ENCODE measurements around the gene SYT14.

The SYT14 gene

DNA sequence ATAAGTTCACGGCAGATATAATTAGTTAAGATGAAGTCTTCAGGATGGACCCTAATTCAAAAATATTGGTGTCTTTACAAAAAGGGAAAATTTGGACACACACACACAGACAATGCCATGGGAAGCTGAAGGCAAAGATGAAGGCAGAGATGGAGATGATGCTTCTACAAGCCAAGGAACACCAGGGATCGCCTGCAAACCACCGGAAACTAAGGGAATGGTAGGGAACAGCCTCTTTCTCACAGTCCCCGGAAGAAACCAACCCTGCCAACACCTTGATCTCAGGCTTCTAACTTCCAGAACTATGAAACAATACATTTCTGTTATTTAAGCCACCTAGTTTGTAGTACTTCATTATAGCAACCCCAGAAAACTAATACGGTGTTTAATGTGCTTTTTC lies 279.5 kb downstream of the SYT14 start:
- Histone ChIP-seq H3K9ac (no peak overlapping the region), H3K4me2 (no peak overlapping the region), H3K9me3 (no peaks in the 10 kb centered on the region), H3K4me1 (no peaks in the 10 kb centered on the region), H3K27me3 (no peaks in the 10 kb centered on the region), H3K27ac (no peak overlapping the region), H3K4me3 (no peak overlapping the region), H3K36me3 (no peaks in the 10 kb centered on the region), H4K20me1 (no peaks in the 10 kb centered on the region)
- no peak for TF ChIP-seq Cebpa-rat (IDR thresholded peaks at IDR 0.05)

DNA sequence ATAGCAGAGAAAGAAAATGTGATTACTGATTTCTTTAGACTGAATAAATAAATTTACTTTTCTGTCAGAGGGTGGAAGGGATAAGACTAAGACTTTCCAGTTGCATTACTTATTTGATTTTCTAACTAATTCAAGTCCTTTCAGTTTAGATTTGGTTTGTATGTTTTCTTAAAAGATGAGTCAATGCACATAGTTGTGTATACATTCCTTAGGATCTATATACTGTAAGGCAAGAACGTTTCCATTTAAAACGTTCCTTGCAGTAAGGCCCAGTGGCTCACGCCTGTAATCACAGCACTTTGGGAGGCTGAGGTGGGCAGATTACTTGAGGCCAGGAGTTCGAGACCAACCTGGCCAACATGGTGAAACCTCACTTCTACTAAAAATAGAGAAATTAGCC lies 280.0 kb downstream of the SYT14 start:
- Histone ChIP-seq H3K27ac (no peak overlapping the region), H3K4me3 (no peak overlapping the region), H3K36me3 (no peaks in the 10 kb centered on the region), H3K9ac (no peak overlapping the region), H3K4me2 (no peak overlapping the region), H3K4me1 (no peaks in the 10 kb centered on the region), H3K27me3 (no peaks in the 10 kb centered on the region), H4K20me1 (no peaks in the 10 kb centered on the region), H3K9me3 (no peaks in the 10 kb centered on the region)
- TF ChIP-seq Cebpa-rat (IDR thresholded peaks at IDR 0.05): no peak

Measured in BLaER1 (cell line).